HepG2 (cell line): Measurements from ENCODE around the gene HMCN2.

Experiments used
- CREB3 ChIP-seq: sonication (generic); formaldehyde crosslinking; IDR thresholded peaks from 2 replicates; pipeline ENCODE4 v1.5.0; 2020; ENCODE audit warnings: missing genetic modification reagents
- EP300 ChIP-seq, 3 experiments: sonication (generic) in 1 of 3; formaldehyde crosslinking in 1 of 3; IDR thresholded peaks; 2 replicates each; pipeline versions ENCODE4 v1.5.1 to v1.6.1; 2011 to 2020; ENCODE audit warnings: low read depth in 2 of 3, low read length in 2 of 3, borderline replicate concordance in 1 of 3, improper control_type of control experiment in 1 of 3, mild to moderate bottlenecking in 1 of 3, missing genetic modification reagents in 1 of 3, moderate library complexity in 1 of 3

DNA sequence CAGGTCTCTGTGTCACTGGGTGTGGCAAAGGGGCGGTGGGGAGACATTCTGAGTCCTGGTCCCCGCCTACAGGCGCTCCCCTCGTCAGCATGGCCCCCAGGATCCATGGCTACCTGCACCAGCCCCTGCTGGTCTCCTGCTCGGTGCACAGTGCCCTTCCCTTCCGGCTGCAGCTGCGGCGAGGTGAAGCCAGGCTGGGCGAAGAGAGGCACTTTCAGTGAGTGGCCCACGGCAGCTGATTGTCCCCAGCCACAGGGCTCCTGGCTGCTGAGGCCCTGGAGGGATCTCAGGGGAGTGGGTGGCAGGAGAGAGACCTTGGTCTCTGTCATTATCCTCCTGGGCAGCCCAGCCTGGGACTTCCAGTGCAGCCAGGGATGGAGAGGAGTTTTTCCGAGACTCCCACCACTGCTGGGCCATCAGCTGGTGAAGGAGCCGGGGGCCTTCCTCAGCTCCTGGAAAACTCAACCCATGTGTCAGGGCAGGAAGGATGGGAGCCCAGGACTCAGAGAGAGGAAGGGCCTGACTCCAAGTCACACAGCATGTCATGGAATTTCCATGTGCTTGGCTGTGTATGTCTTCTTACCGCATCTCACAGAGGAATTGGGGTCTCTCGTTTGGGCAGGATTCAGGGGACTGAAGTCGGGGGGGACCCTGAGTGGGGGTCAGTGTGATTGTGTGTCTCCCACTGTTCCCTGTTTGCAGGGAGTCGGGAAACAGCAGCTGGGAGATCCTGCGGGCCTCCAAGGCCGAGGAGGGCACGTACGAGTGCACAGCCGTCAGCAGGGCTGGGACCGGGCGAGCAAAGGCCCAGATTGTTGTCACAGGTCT is 37.4 kb downstream of the HMCN2 start:
- TF ChIP-seq EP300 (IDR thresholded peaks at IDR 0.05; ENCODE audit: low read depth in 2 of 2, low read length in 2 of 2) (no peak), EP300 (CRISPR knock-in tag; IDR thresholded peaks at IDR 0.05; ENCODE audit: borderline replicate concordance) (no peak), CREB3 (CRISPR knock-in tag) (no peak)
